Fibroblast of the aortic adventitia (primary cell): ENCODE data around the gene ICOSLG. TPM values are rescaled to one million over a fixed set of nuclear protein-coding genes. Genes with fewer than 3 reads are reported as not detected.

Source experiments
- DNase-seq: peaks from one replicate; pipeline ENCODE4 v3.0.0-alpha.2; 2010; ENCODE audit warnings: low read depth
- H3K4me3 ChIP-seq: 2 replicates; pipeline ENCODE4 v1.5.1; 2011; ENCODE audit warnings: low read depth, mild to moderate bottlenecking, control low read depth, low read length, moderate library complexity
- total RNA-seq: library from RNA; depleted of rRNA; stranded (reverse); fragments of >200 nt; gene quantifications from 2 replicates; pipeline ENCODE4 v1.2.3, GENCODE V29; 2012; ENCODE audit warnings: low replicate concordance
- TF ChIP-seq, protein P1 (sequence below): IDR thresholded peaks from 2 replicates; pipeline ENCODE4 v1.5.1; 2011; ENCODE audit warnings: mild to moderate bottlenecking, low read length, control low read depth, inconsistent platforms; ENCODE audit not compliant: insufficient read depth

ICOSLG gene
- total RNA-seq, 1 donor = 0.09 TPM

DNA sequence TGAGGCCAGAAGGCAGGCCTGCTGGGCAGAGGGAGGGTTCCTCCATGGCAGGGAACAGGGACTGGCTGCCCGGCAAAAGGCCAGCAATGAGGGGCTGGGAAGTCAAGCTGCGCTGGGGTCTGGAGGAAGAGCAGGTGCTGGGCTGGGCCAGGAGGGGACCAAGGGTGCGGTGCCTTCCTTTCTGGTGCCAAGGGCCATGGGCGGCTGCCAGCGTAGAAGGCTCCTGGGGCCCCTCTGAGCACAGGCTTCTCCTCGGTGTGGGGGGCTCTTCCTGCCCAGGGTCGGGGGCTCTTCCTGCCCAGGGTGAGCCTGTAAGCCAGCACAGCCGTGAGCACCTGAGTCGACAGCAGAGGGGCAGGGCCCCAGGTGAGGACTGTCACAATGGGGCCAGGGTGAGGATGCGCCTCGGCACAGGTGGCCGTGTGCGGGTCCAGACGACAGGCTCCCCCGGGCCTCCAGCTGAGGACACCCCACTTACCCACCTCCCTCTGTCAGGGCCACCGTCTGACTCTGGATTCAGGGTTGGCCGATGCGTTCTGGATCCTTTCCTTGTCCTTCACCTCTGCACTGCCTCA lies 31.6 kb upstream of the ICOSLG start:
- TF ChIP-seq, protein P1, sequence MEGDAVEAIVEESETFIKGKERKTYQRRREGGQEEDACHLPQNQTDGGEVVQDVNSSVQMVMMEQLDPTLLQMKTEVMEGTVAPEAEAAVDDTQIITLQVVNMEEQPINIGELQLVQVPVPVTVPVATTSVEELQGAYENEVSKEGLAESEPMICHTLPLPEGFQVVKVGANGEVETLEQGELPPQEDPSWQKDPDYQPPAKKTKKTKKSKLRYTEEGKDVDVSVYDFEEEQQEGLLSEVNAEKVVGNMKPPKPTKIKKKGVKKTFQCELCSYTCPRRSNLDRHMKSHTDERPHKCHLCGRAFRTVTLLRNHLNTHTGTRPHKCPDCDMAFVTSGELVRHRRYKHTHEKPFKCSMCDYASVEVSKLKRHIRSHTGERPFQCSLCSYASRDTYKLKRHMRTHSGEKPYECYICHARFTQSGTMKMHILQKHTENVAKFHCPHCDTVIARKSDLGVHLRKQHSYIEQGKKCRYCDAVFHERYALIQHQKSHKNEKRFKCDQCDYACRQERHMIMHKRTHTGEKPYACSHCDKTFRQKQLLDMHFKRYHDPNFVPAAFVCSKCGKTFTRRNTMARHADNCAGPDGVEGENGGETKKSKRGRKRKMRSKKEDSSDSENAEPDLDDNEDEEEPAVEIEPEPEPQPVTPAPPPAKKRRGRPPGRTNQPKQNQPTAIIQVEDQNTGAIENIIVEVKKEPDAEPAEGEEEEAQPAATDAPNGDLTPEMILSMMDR = no peak
- H3K4me3 ChIP-seq = no peak overlapping the region
- DNase-seq = no peak

DNA sequence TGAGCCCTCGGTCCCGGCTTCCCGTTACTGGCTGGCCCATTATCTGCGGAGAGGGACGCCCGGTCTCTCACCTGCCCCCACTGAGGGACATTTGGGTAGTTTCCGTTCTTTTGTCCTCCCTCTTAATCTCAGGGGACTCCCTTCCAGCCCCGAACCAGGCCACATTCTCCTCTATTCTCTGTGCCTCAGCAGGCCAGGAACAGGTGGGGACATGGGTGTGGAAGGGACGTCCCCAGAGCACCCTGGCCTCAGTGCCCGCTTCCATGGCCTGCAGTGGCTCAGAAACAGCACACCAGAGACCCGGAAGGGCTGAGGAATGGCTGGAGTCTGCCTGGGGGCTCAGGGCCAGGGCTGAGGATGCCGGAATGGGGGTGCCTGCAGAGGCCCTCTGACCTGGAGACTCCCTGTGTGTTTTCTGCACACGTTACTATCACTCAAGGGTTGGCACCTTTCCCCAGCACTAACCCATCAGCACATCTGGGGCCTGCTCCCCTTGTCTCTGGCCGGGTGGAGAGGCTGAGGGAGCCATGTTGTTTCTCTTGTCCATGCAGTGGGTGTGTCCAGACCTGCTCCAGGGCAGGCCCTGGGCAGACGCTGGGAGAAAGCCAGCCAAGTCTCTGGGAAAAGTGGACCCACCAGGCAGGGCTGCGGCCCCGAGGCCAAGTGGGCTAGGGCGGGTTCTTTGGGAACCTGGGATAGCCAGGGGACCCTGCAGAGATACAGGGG lies 31.0 kb upstream of the ICOSLG start:
- no peak for DNase-seq
- TF ChIP-seq, protein P1 = no peak
- no peak overlapping the region for H3K4me3 ChIP-seq

DNA sequence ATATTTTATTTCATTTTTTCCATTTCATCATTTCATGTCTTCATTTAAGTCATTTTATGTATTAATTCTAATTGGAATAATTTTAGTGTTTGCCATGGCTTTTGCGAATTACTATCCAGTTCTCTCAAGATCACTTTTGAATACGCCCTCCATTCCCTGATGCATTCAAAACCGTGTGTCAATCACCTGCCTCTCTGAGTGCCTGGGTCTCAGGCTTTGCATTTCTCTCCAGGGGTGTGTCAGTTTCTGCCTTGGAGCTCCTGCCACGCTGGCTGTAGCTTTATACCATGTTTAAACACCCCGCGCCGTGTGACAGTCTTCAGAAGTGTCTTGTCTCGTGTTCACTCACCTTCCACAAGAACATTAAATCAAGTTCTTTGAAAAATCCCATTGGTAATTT lies 28.3 kb upstream of the ICOSLG start:
- DNase-seq = no peak
- no peak overlapping the region for H3K4me3 ChIP-seq
- TF ChIP-seq, protein P1 = no peak

DNA sequence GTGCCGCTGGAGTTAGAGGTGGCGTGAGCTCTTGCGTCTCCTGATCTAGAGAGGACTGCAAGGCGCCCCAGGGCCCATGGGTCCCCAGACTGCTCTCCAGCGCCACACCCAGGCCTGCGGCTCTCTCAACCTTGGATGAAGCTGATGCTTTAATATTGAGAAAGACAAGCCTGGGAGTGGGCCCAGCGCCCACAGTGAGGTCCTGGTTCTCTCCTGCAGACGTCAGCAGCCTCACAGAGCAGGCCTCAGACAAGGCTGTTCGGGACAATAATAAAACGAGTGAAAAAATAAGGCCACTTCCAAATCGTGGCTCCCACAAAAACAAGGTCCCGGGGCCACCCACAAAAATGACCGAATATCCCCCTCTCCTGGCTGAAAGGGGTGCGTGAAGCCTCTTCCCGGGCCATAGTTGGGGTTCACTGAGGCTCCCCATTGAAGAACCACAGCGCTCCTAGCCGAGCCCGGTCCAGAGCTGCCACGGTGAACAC lies 27.0 kb upstream of the ICOSLG start:
- DNase-seq = no peak
- TF ChIP-seq, protein P1 = no peak
- no peak overlapping the region for H3K4me3 ChIP-seq

DNA sequence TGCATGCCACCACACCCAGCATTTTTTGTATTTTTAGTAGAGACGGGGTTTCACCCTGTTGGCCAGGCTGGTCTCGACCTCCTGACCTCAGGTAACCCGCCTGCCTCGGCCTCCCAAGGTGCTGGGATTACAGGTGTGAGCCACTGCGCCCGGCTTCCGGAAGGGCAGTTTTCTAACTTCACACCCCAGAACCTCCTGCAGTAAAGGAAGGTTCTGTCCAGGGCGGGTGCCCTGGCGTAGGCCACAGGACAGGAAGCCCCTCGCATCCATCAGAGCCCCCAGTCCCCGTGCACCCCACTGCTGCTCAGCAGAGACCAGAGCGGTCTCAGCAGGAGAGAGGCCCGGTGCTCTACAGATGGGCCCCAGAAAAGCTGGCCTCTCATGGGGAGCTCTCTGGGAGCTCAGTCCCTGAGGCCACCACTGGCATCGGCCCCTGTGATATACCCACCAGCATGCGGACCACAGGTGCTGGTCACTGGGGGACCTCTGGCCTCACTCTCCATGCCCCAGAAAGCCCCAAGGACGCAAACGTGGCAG lies 25.1 kb upstream of the ICOSLG start:
- TF ChIP-seq, protein P1 = no peak
- H3K4me3 ChIP-seq = no peak overlapping the region
- DNase-seq = no peak

DNA sequence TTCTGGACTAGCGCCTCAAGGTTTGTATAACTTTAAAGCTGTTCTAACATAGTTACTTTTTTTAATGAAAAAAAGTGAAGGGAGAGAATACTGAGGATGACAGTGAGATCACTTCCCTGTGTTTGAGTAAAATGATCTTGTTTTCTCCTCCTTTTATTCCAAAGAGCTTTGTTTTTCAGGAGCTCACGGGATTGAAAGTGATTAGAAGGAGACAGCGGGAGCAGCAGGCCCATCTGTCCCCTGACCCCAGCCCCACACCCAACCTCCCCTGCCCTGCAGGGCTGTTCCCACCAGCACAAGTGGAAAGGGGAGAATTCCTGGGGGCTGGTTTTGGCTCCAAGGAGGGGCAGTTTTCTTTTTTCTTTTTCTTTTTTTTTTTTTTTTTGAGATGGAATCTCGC lies 23.0 kb upstream of the ICOSLG start:
- no peak for DNase-seq
- H3K4me3 ChIP-seq = no peak overlapping the region
- TF ChIP-seq, protein P1 = no peak
